Tibial nerve (tissue), 4 donors: Measurements from ENCODE around the gene SNX10. TPM values are rescaled to one million over a fixed set of nuclear protein-coding genes. Genes with fewer than 3 reads are reported as not detected.
"Not testable (repeated sequence)": the region's sequence is repeated elsewhere in the genome, so short reads cannot be mapped to it uniquely, and the experiment has no call there.

Experiments
- DNase-seq, 2 donors: peaks; one replicate each; pipeline ENCODE4 v3.0.0-alpha.2; 2019; ENCODE audit warnings: low spot score in 2 of 2
- H3K27ac ChIP-seq, 4 donors: fragments of 200-600 bp; sonication (generic) in 3 of 4; one replicate each; pipeline ENCODE4 v1.5.1; 2017 to 2019; ENCODE audit warnings: mild to moderate bottlenecking in 1 of 4
- H3K27me3 ChIP-seq, 2 donors: fragments of 200-600 bp; sonication (generic) in 1 of 2; one replicate each; pipeline versions ENCODE4 v1.5.1 to v1.6.0; 2017 to 2019
- H3K36me3 ChIP-seq, 3 donors: fragments of 200-600 bp; sonication (generic); one replicate each; pipeline ENCODE4 v1.5.1; 2018 to 2019
- H3K4me1 ChIP-seq, 4 donors: fragments of 200-600 bp; sonication (generic) in 3 of 4; one replicate each; pipeline ENCODE4 v1.5.1; 2017 to 2019
- H3K4me3 ChIP-seq, 4 donors: fragments of 200-600 bp; sonication (generic) in 3 of 4; one replicate each; pipeline ENCODE4 v1.5.1; 2017 to 2019; ENCODE audit warnings: mild to moderate bottlenecking in 1 of 4, moderate library complexity in 1 of 4
- H3K9me3 ChIP-seq, 4 donors: fragments of 200-600 bp; sonication (generic) in 3 of 4; one replicate each; pipeline ENCODE4 v1.5.1; 2017 to 2019
- CTCF ChIP-seq, 5 experiments: fragments of 200-600 bp in 3 of 5; fragments of 450-650 bp in 2 of 5; sonication (generic) in 3 of 5; IDR thresholded peaks; one replicate each; pipeline ENCODE4 v1.5.1; 2016 to 2019; ENCODE audit warnings: antibody characterized with exemption in 5 of 5, mild to moderate bottlenecking in 3 of 5, moderate library complexity in 2 of 5
- EP300 ChIP-seq, 2 donors: sonication (generic); formaldehyde crosslinking; IDR thresholded peaks; one replicate each; pipeline ENCODE4 v1.6.1; 2017; ENCODE audit warnings: antibody characterized with exemption in 2 of 2, mild to moderate bottlenecking in 1 of 2
- POLR2A ChIP-seq, 2 donors: fragments of 450-650 bp; IDR thresholded peaks; one replicate each; pipeline ENCODE4 v1.6.1; 2017; ENCODE audit warnings: antibody characterized with exemption in 2 of 2, mild to moderate bottlenecking in 2 of 2, moderate library complexity in 2 of 2
- WGBS, 2 donors: methylation state at CpG; one replicate each; pipeline ENCODE4 v1.1.5; 2018; 5-methylcytosine and 5-hydroxymethylcytosine counted together
- total RNA-seq, 4 donors: library from RNA; depleted of rRNA; stranded (reverse); fragments of >200 nt; gene quantifications; one replicate each; pipeline ENCODE4 v1.1.0, GENCODE V29; 2016

The SNX10 gene
- total RNA-seq, 4 donors from 2014 or later = 1.7 to 15.9 (median 2.5) TPM

- H3K4me1 ChIP-seq = no peaks in the 10 kb centered on the region
- H3K36me3 ChIP-seq = no peaks in the 10 kb centered on the region
- no peak overlapping the region for H3K4me3 ChIP-seq
- H3K27ac ChIP-seq = no peak overlapping the region
- TF ChIP-seq POLR2A (IDR thresholded peaks at IDR 0.05) (no peak), EP300 (IDR thresholded peaks at IDR 0.05) (no peak), CTCF (IDR thresholded peaks at IDR 0.05) (no peak)
- no peaks in the 10 kb centered on the region for H3K9me3 ChIP-seq
- DNase-seq = no peak
- no peaks in the 10 kb centered on the region for H3K27me3 ChIP-seq
Observed at GRCh38 chr7:26280097-26280496, 11.6 kb upstream of the SNX10 start.

- H3K27ac ChIP-seq = no peak overlapping the region
- 75 to 78% methylated on average over 4 of the region's 4 CpGs for WGBS, 2 donors
- no peaks in the 10 kb centered on the region for H3K4me1 ChIP-seq
- no peaks in the 10 kb centered on the region for H3K9me3 ChIP-seq
- no peaks in the 10 kb centered on the region for H3K36me3 ChIP-seq
- no peak for DNase-seq
- H3K27me3 ChIP-seq = no peaks in the 10 kb centered on the region
- no peak overlapping the region for H3K4me3 ChIP-seq
- TF ChIP-seq POLR2A (IDR thresholded peaks at IDR 0.05) (no peak), EP300 (IDR thresholded peaks at IDR 0.05) (no peak), CTCF (IDR thresholded peaks at IDR 0.05) (no peak)
Observed at GRCh38 chr7:26280723-26281122, 10.9 kb upstream of the SNX10 start.

GRCh38 chr7:26284477-26284876, 7.2 kb upstream of the SNX10 start:
- no peak overlapping the region for H3K4me3 ChIP-seq
- no peaks in the 10 kb centered on the region for H3K36me3 ChIP-seq
- no peaks in the 10 kb centered on the region for H3K9me3 ChIP-seq
- WGBS, 2 donors = 92 to 94% methylated on average over 3 of the region's 3 CpGs
- no peak overlapping the region for H3K27ac ChIP-seq
- no peaks in the 10 kb centered on the region for H3K4me1 ChIP-seq
- TF ChIP-seq EP300 (IDR thresholded peaks at IDR 0.05) = no peak
- TF ChIP-seq POLR2A (IDR thresholded peaks at IDR 0.05) = no peak
- no peak for TF ChIP-seq CTCF (IDR thresholded peaks at IDR 0.05)
- no peaks in the 10 kb centered on the region for H3K27me3 ChIP-seq
- no peak for DNase-seq

- DNase-seq = no peak
- Histone ChIP-seq H3K36me3 (no peaks in the 10 kb centered on the region), H3K4me3 (no peak overlapping the region), H3K9me3 (no peaks in the 10 kb centered on the region), H3K4me1 (no peaks in the 10 kb centered on the region), H3K27ac (no peak overlapping the region), H3K27me3 (no peaks in the 10 kb centered on the region)
- WGBS, 2 donors = 77 to 85% methylated on average over 5 of the region's 5 CpGs
- no peak for TF ChIP-seq CTCF (IDR thresholded peaks at IDR 0.05)
- no peak for TF ChIP-seq POLR2A (IDR thresholded peaks at IDR 0.05)
- TF ChIP-seq EP300 (IDR thresholded peaks at IDR 0.05) = no peak
Observed at GRCh38 chr7:26284995-26285632, 6.5 kb upstream of the SNX10 start.

GRCh38 chr7:26286157-26286556, 5.5 kb upstream of the SNX10 start:
- WGBS, 2 donors = 84 to 89% methylated on average over 2 of the region's 2 CpGs

GRCh38 chr7:26288126-26288525, 3.5 kb upstream of the SNX10 start:
- H3K36me3 ChIP-seq, H3K4me3 ChIP-seq, DNase-seq, H3K9me3 ChIP-seq, H3K27ac ChIP-seq: not testable (repeated sequence)
- Histone ChIP-seq H3K27me3 (peaks cover 0 to 11% of the 10 kb centered on the region in 2 donors), H3K4me1 (peaks cover 0 to 15% (median 3%) of the 10 kb centered on the region in 4 donors)
- 73 to 79% methylated on average over 5 of the region's 5 CpGs for WGBS, 2 donors

More at GRCh38 chr7:26286157-26286556, 5.5 kb upstream of the SNX10 start:
- no peaks in the 10 kb centered on the region for H3K36me3 ChIP-seq
- no peak for TF ChIP-seq CTCF (IDR thresholded peaks at IDR 0.05)
- TF ChIP-seq EP300 (IDR thresholded peaks at IDR 0.05) = no peak
- TF ChIP-seq POLR2A (IDR thresholded peaks at IDR 0.05) = no peak
- DNase-seq = no peak
- H3K4me3 ChIP-seq = no peak overlapping the region
- H3K4me1 ChIP-seq = no peaks in the 10 kb centered on the region
- no peaks in the 10 kb centered on the region for H3K9me3 ChIP-seq
- no peaks in the 10 kb centered on the region for H3K27me3 ChIP-seq
- H3K27ac ChIP-seq = no peak overlapping the region
